ENCODE results near the gene FBXW8.

Gene FBXW8

GRCh38 chr12:116955382-116956021 is 44.8 kb downstream of the FBXW8 start:
- peak; percentile 20 for DNase-seq (ENCODE audit: low spot score)

- no peak for DNase-seq (ENCODE audit: low spot score)
These were observed 47.9 kb downstream of the FBXW8 start for GRCh38 chr12:116958402-116959197.

GRCh38 chr12:116959198-116959460 is 48.4 kb downstream of the FBXW8 start:
- no peak for DNase-seq (ENCODE audit: low spot score)

- peak; percentile 4 for DNase-seq (ENCODE audit: low spot score)
These were observed 49.2 kb downstream of the FBXW8 start for GRCh38 chr12:116959845-116960514.

- DNase-seq (ENCODE audit: low spot score), result no peak
These were observed 51.4 kb downstream of the FBXW8 start for GRCh38 chr12:116962197-116962596.

GRCh38 chr12:116962783-116963356 is 52.1 kb downstream of the FBXW8 start:
- no peak for DNase-seq (ENCODE audit: low spot score)

GRCh38 chr12:116964054-116965050 is 53.6 kb downstream of the FBXW8 start:
- no peak for DNase-seq (ENCODE audit: low spot score)

GRCh38 chr12:116968986-116969385 is 58.2 kb downstream of the FBXW8 start:
- DNase-seq (ENCODE audit: low spot score), result no peak

GRCh38 chr12:116969615-116970585 is 59.1 kb downstream of the FBXW8 start:
- DNase-seq (ENCODE audit: low spot score), result no peak

GRCh38 chr12:116971222-116971621 is 60.5 kb downstream of the FBXW8 start:
- no peak for DNase-seq (ENCODE audit: low spot score)

- DNase-seq (ENCODE audit: low spot score), result no peak
These were observed 65.1 kb downstream of the FBXW8 start for GRCh38 chr12:116975779-116976393.

GRCh38 chr12:116977465-116978380 is 67.0 kb downstream of the FBXW8 start:
- DNase-seq (ENCODE audit: low spot score), result no peak

GRCh38 chr12:116978791-116979508 is 68.2 kb downstream of the FBXW8 start:
- DNase-seq (ENCODE audit: low spot score), result no peak

- no peak for DNase-seq (ENCODE audit: low spot score)
These were observed 69.3 kb downstream of the FBXW8 start for GRCh38 chr12:116980083-116980482.

GRCh38 chr12:116982791-116983411 is 72.2 kb downstream of the FBXW8 start:
- DNase-seq (ENCODE audit: low spot score), result no peak

GRCh38 chr12:116984098-116984497 is 73.3 kb downstream of the FBXW8 start:
- DNase-seq (ENCODE audit: low spot score), result no peak

- no peak for DNase-seq (ENCODE audit: low spot score)
These were observed 79.6 kb downstream of the FBXW8 start for GRCh38 chr12:116990329-116990728.

All from CD4-positive, alpha-beta T cell treated with Interleukin-15 for 4 hours (primary cell).